GM21825 (cell line): ENCODE measurements around the gene LAMC2.

Experiments
- ATAC-seq: cut with Tn5 transposase; IDR thresholded peaks from one replicate; pipeline ENCODE4 v1.9.1; 2021; ENCODE audit warnings: mild to moderate bottlenecking, moderate library complexity; ENCODE audit not compliant: unreplicated experiment

LAMC2 gene

DNA sequence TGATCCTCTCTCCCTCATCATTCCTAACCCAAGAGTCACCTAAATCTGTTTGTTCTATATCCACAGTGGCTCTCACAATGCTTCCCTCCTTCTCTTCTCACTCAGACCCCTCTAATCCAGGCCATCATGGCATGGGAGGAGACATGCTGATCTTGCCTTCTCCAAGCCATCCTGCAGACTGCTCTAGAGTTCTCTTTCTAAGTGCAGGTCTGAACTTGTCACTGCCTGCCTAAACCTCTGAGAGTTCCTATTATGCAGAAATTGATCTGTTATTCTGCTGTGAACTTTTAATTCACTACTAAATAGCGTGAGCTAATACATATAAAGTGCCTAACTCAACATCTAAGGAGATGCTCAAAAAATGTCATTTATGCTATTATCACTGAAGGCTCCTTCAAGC is 26.8 kb downstream of the LAMC2 start:
- ATAC-seq = no peak

GRCh38 chr1:183214021-183214970 is 28.2 kb downstream of the LAMC2 start:
- ATAC-seq = no peak

DNA sequence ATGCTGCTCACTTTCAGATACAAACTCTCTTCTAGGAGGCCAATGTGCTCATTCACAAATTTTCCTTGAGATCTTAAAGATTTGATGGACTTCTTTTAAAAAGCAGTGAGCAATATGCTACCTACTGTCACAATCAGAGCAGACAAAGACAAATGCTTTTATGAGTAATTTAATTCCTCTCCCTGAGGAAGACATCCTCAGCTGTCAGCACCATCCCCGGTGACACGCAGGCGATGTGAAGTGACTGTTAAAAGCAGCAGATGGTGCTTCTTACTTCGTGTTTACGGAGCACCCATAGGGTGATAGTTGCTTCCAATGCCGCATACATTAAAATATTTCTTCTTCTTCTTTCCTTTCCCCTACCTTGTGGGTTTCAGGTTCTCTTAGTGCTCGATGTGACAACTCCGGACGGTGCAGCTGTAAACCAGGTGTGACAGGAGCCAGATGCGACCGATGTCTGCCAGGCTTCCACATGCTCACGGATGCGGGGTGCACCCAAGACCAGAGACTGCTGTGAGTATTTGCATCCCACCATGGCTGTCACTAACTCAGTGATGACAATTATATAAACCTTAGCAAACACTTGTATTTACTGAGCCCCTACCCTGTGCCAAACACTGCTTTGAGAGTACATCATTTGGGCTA is 29.1 kb downstream of the LAMC2 start:
- no peak for ATAC-seq

DNA sequence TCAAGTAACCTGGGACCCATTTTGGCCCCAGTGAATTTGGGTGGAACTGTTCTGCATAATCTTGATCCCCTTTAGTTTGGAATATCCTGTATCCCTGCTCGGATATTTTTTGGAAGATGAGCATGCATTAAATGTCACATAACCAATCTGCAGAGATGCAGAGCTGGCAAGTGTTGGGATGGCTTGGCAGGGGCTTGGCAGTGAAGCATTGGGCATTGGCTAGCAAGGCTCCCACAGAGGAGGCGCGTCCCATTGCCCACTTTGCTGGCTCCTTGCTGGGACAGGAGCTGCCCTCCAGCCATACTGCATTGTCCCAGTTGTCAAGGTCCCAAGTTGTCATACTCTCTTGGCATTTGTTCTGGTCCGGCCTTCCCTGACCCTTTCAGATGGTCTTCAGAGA is 29.9 kb downstream of the LAMC2 start:
- no peak for ATAC-seq

- no peak for ATAC-seq
These were observed 32.1 kb downstream of the LAMC2 start for GRCh38 chr1:183218027-183218618.

GRCh38 chr1:183218971-183219615 is 33.0 kb downstream of the LAMC2 start:
- ATAC-seq = no peak

- ATAC-seq = no peak
These were observed 33.5 kb downstream of the LAMC2 start for GRCh38 chr1:183219616-183220009.

DNA sequence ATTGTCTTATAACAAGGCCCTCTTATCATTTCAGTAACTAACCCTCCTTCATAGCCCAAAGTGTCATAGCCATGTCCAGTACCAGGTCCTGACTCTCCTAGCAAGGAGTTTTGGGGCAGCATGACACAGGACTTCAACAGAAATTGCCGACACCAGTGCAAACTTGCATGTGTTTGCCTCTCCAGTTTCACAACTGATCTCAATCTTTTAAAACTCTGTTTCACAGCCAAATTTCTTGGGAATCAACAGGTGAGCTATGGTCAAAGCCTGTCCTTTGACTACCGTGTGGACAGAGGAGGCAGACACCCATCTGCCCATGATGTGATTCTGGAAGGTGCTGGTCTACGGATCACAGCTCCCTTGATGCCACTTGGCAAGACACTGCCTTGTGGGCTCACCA is 36.8 kb downstream of the LAMC2 start:
- ATAC-seq = no peak

DNA sequence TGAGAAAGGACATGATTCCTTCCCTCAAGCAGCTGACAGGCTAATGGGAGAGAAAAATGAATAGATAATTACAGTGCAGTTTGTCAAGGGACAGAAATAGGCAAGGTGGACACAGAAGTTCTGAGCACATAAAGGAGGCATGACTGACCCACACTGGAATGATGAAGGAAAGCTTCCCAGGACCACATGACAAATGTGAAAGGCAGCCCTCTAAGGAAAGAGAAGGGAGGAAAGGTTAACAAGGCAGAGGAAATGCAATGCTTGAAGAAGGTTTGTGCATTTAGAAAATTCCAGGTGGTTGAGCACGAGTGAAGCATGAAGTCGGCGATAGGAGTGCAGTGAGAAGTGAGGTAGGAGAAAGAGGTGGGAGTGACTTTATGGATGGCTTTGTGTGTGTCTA is 37.4 kb downstream of the LAMC2 start:
- ATAC-seq = no peak

GRCh38 chr1:183226361-183226760 is 40.3 kb downstream of the LAMC2 start:
- ATAC-seq = no peak

DNA sequence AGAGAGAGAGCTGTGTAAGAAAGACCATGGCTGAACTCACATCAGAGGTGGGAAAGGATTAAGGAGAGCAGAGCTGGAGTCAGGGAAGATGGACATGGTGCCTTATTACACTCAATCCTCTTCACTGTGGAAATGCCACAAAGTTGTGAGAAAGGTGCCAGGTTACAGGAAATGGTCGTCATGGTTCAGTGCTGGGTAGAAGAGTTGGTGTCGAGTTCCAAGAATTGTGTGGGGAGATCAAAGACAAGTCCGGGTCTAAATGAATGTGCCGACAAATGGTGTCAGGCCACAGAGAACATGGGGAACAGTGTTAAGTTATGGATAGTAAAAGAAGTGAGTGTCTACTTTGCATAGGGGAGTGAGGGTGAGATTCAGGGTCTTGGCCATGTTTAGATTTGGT is 40.9 kb downstream of the LAMC2 start:
- no peak for ATAC-seq

DNA sequence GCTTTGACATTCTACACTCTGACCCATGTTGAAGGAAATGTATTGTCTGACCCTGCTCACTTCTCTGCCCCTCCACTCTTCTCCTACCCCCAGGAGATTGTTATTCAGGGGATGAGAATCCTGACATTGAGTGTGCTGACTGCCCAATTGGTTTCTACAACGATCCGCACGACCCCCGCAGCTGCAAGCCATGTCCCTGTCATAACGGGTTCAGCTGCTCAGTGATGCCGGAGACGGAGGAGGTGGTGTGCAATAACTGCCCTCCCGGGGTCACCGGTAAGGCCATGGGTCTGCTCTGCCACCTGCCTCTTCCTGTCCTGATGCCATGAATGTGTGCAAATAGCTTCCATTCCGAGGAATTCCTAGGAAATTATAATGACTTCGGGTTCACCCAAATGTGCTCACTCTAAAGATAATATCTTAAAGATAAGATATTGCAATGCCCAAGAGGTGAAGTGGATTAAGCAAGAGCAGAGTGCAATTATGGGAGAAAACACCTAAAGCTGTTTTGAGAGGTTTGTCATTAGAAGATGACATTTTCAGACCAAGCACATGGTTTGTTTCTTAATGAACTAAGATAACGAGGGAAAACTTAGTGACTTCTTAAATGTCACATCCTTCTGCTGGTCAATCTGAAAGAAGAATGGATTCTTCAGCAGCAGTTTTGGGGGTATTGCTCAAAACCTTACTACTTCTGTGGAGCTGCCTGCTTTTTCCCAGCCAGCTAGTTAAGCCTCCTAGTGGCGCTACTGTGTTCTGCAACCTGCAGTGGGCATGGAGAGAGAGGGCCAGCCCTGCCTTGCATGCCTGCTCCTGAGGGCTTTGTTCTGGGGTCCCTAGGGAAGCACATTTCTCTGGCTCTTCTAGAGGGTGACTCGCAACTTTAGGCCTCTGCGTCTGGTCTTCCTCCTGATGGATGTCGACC is 41.6 kb downstream of the LAMC2 start:
- ATAC-seq = no peak

GRCh38 chr1:183228347-183229220 is 42.5 kb downstream of the LAMC2 start:
- no peak for ATAC-seq

- no peak for ATAC-seq
These were observed 44.3 kb downstream of the LAMC2 start for GRCh38 chr1:183230413-183230812.

DNA sequence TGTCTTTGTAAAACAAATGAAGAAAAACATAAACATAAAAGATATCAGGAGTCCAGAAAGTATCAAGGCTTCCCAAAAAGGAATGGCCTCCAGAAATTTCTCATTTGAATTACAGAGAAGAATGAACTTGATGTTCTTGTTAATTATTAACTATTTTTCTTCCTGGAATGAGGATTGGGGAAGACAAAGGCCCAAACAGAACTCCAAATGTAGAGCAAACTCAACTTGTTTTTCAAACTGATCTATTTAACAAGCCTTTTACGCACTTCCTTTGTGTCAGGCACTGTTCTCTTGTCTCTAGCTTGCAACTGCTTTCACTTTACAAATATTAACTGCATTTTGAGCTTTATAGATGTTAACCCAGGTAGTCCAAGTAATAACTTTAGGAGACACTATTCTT is 45.5 kb downstream of the LAMC2 start:
- no peak for ATAC-seq

DNA sequence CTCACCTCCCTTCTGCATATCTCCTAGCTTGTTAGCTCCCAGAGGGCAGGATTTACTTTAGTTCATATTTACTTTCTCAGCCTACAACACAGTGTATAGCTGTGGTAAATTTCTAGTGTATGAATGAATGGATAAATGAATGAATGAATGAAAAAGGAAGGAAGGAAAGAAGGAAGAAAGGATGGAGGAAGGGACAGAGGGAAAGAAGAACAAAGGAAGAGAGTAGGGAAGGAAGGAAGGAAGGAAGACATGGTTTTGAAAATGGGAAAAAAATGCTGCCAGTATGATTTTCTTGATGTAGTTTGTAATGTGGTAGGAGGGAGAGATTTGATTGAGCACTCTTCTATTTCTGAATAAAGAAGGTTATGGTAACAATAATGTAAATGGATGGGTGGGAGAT is 47.0 kb downstream of the LAMC2 start:
- ATAC-seq = no peak

GRCh38 chr1:183234660-183235476 is 48.8 kb downstream of the LAMC2 start:
- no peak for ATAC-seq

- ATAC-seq = no peak
These were observed 49.4 kb downstream of the LAMC2 start for GRCh38 chr1:183235503-183235902.
